SK-N-SH treated with all-trans-retinoic acid at 6 μM for 48 hours (cell line): ENCODE results near the gene CHCHD6.

Source experiments
- ATAC-seq: fragments of 200-7000 bp; cut with Tn5 transposase; 3 replicates; pipeline ENCODE4 v1.9.1; 2020; ENCODE audit warnings: mild to moderate bottlenecking, moderate library complexity
- ARNTL ChIP-seq: fragments of 450-650 bp; formaldehyde crosslinking; IDR thresholded peaks from 2 replicates; pipeline ENCODE4 v1.5.0; 2020; ENCODE audit warnings: low read depth, mild to moderate bottlenecking, moderate library complexity, borderline replicate concordance
- CREB5 ChIP-seq: fragments of 250-450 bp; sonication (Bioruptor Pico); IDR thresholded peaks from 2 replicates; pipeline ENCODE4 v1.5.1; 2020; ENCODE audit warnings: low read depth, mild to moderate bottlenecking, moderate library complexity
- CSDC2 ChIP-seq: fragments of 250-450 bp; sonication (Bioruptor Pico); IDR thresholded peaks from 2 replicates; pipeline ENCODE4 v1.5.0; 2020; ENCODE audit warnings: mild to moderate bottlenecking, moderate library complexity
- CSRNP3 ChIP-seq: fragments of 250-450 bp; sonication (Bioruptor Pico); IDR thresholded peaks from 2 replicates; pipeline ENCODE4 v1.5.1; 2021; ENCODE audit warnings: mild to moderate bottlenecking, moderate library complexity
- ESRRG ChIP-seq: fragments of 250-450 bp; sonication (Bioruptor Pico); IDR thresholded peaks from 2 replicates; pipeline ENCODE4 v1.6.1; 2021; ENCODE audit warnings: mild to moderate bottlenecking
- GLIS3 ChIP-seq: fragments of 250-450 bp; sonication (Bioruptor Pico); IDR thresholded peaks from 2 replicates; pipeline ENCODE4 v1.5.0; 2020; ENCODE audit warnings: mild to moderate bottlenecking, moderate library complexity
- ISL1 ChIP-seq: fragments of 250-450 bp; sonication (Bioruptor Pico); IDR thresholded peaks from 2 replicates; pipeline ENCODE4 v2.1.2; 2022; ENCODE audit warnings: mild to moderate bottlenecking, moderate library complexity
- OSR1 ChIP-seq: fragments of 250-450 bp; sonication (Bioruptor Pico); IDR thresholded peaks from 2 replicates; pipeline ENCODE4 v1.8.0; 2022; ENCODE audit warnings: moderate library complexity, mild to moderate bottlenecking, inconsistent platforms
- POU6F1 ChIP-seq: fragments of 250-450 bp; sonication (Bioruptor Pico); IDR thresholded peaks from 2 replicates; pipeline ENCODE4 v1.8.0; 2021; ENCODE audit warnings: low read depth, mild to moderate bottlenecking, moderate library complexity, borderline replicate concordance
- PPARA ChIP-seq: fragments of 250-450 bp; sonication (Bioruptor Pico); IDR thresholded peaks from 2 replicates; pipeline ENCODE4 v1.5.0; 2020; ENCODE audit warnings: mild to moderate bottlenecking, borderline replicate concordance
- RARB ChIP-seq: fragments of 250-450 bp; sonication (Bioruptor Pico); IDR thresholded peaks from 2 replicates; pipeline ENCODE4 v1.8.0; 2021; ENCODE audit warnings: mild to moderate bottlenecking, moderate library complexity
- TCF4 ChIP-seq: fragments of 250-450 bp; sonication (Bioruptor Pico); IDR thresholded peaks from 2 replicates; pipeline ENCODE4 v1.8.0; 2021; ENCODE audit warnings: mild to moderate bottlenecking, moderate library complexity, borderline replicate concordance
- TOX ChIP-seq: fragments of 250-450 bp; sonication (Bioruptor Pico); IDR thresholded peaks from 2 replicates; pipeline ENCODE4 v1.8.0; 2021; ENCODE audit warnings: mild to moderate bottlenecking, moderate library complexity, borderline replicate concordance
- TSHZ2 ChIP-seq: fragments of 250-450 bp; sonication (Bioruptor Pico); IDR thresholded peaks from 2 replicates; pipeline ENCODE4 v1.5.0; 2020; ENCODE audit warnings: mild to moderate bottlenecking, moderate library complexity
- ZC3H10 ChIP-seq: fragments of 250-450 bp; sonication (Bioruptor Pico); IDR thresholded peaks from 2 replicates; pipeline ENCODE4 v1.5.1; 2021; ENCODE audit warnings: mild to moderate bottlenecking, moderate library complexity
- ZFP3 ChIP-seq: fragments of 250-450 bp; sonication (Bioruptor Pico); IDR thresholded peaks from 2 replicates; pipeline ENCODE4 v1.5.0; 2020; ENCODE audit warnings: mild to moderate bottlenecking, moderate library complexity
- ZNF565 ChIP-seq: fragments of 450-650 bp; formaldehyde crosslinking; conservative IDR thresholded peaks from 2 replicates; pipeline ENCODE4 v1.5.0; 2020; ENCODE audit warnings: low read depth, mild to moderate bottlenecking, moderate library complexity
- ZNF8 ChIP-seq: fragments of 450-650 bp; formaldehyde crosslinking; IDR thresholded peaks from 2 replicates; pipeline ENCODE4 v1.5.0; 2020; ENCODE audit warnings: mild to moderate bottlenecking, moderate library complexity

Gene CHCHD6

GRCh38 chr3:126912491-126913195, 208.6 kb downstream of the CHCHD6 start:
- no peak for ATAC-seq
- TF ChIP-seq GLIS3 (CRISPR knock-in tag), result no peak
- no peak for TF ChIP-seq CSRNP3 (CRISPR knock-in tag)
- TF ChIP-seq ZNF565 (CRISPR knock-in tag), result no peak
- TF ChIP-seq TOX (CRISPR knock-in tag), result no peak
- no peak for TF ChIP-seq PPARA (CRISPR knock-in tag)
- no peak for TF ChIP-seq ZC3H10 (CRISPR knock-in tag)
- TF ChIP-seq TSHZ2 (CRISPR knock-in tag), result no peak
- TF ChIP-seq, all 23 proteins: peak for 0

- ATAC-seq, result no peak
- TF ChIP-seq CREB5 (CRISPR knock-in tag) (no peak), OSR1 (no peak), PPARA (CRISPR knock-in tag) (no peak), ARNTL (CRISPR knock-in tag) (no peak), TSHZ2 (CRISPR knock-in tag) (no peak), ZNF565 (CRISPR knock-in tag) (no peak), RARB (CRISPR knock-in tag) (no peak), ZNF8 (CRISPR knock-in tag) (no peak), ZC3H10 (CRISPR knock-in tag) (no peak), CSDC2 (CRISPR knock-in tag) (no peak), GLIS3 (CRISPR knock-in tag) (no peak), ESRRG (no peak), ISL1 (CRISPR knock-in tag) (no peak), TOX (CRISPR knock-in tag) (no peak), TCF4 (no peak)
- TF ChIP-seq, all 23 proteins: peak for 0
Measured at GRCh38 chr3:126913524-126913923, 209.5 kb downstream of the CHCHD6 start.

GRCh38 chr3:126914226-126914625, 210.2 kb downstream of the CHCHD6 start:
- TF ChIP-seq ZFP3 (no peak), OSR1 (no peak), POU6F1 (no peak)
- TF ChIP-seq, all 23 proteins: peak for 0
- no peak for ATAC-seq
